IMR-90 (cell line): ENCODE data around the gene NUB1. TPM values are rescaled to one million over a fixed set of nuclear protein-coding genes. Genes with fewer than 3 reads are reported as not detected.

Experiments used
- ATAC-seq: fragments of 200-7000 bp; cut with Tn5 transposase; 2 replicates; pipeline ENCODE4 v1.9.1; 2020; ENCODE audit warnings: low read depth, mild to moderate bottlenecking, moderate library complexity
- BruUV-seq: library from RNA; stranded (reverse); fragments of 400-500 nt; replicated peaks from 2 replicates; lab custom pipeline; 2021; lab: Mats Ljungman, UMichigan
- CTCF ChIA-PET: fragments of 300-600 bp; formaldehyde crosslinking; extraction: SDS; loops from one replicate; lab custom pipeline; 2021; ENCODE audit warnings: antibody characterized with exemption; lab: Yijun Ruan, JAX
- POLR2A ChIA-PET: fragments of 300-600 bp; sonication (Branson Sonifier 250); formaldehyde crosslinking; loops from one replicate; lab custom pipeline; 2022; ENCODE audit warnings: antibody characterized with exemption; ENCODE audit not compliant: unreplicated experiment; lab: Charles Lee
- DNase-seq: peaks from one replicate; pipeline ENCODE4 v3.0.0; 2013
- H2AFZ ChIP-seq: replicated peaks from 2 replicates; pipeline ENCODE3; 2013; ENCODE audit warnings: low read length, mild to moderate bottlenecking; ENCODE audit not compliant: poor library complexity
- H2AK5ac ChIP-seq: 2 replicates; pipeline ENCODE4 v1.6.1; 2013; ENCODE audit warnings: low read depth, low read length, inconsistent platforms
- H2AK9ac ChIP-seq: replicated peaks from 2 replicates; pipeline ENCODE3; 2013; ENCODE audit warnings: mild to moderate bottlenecking, low read depth, low read length, moderate library complexity; ENCODE audit not compliant: poor library complexity
- H2BK120ac ChIP-seq: 2 replicates; pipeline ENCODE4 v1.6.1; 2013; ENCODE audit warnings: low read depth, low read length, inconsistent platforms
- H2BK15ac ChIP-seq: 3 replicates; pipeline ENCODE4 v1.6.1; 2013; ENCODE audit warnings: low read depth, low read length, inconsistent platforms
- H2BK20ac ChIP-seq: 2 replicates; pipeline ENCODE4 v1.6.1; 2013; ENCODE audit warnings: low read depth, mild to moderate bottlenecking, inconsistent platforms, low read length, moderate library complexity
- H2BK5ac ChIP-seq: 2 replicates; pipeline ENCODE4 v1.6.1; 2013; ENCODE audit warnings: mild to moderate bottlenecking, low read depth, low read length, inconsistent platforms; ENCODE audit not compliant: poor library complexity, severe bottlenecking
- H3K14ac ChIP-seq: replicated peaks from 2 replicates; pipeline ENCODE4 v1.6.1; 2013; ENCODE audit warnings: low read depth, low read length, inconsistent platforms
- H3K18ac ChIP-seq: 2 replicates; pipeline ENCODE4 v1.6.1; 2013; ENCODE audit warnings: low read depth, low read length, control low read depth
- H3K23ac ChIP-seq: 2 replicates; pipeline ENCODE4 v1.6.1; 2013; ENCODE audit warnings: low read depth, low read length, inconsistent platforms
- H3K27ac ChIP-seq: 2 replicates; pipeline ENCODE4 v1.5.1; 2013; ENCODE audit warnings: mild to moderate bottlenecking, control low read depth, low read length; ENCODE audit not compliant: insufficient read depth
- H3K27me3 ChIP-seq: 2 replicates; pipeline ENCODE4 v1.6.1; 2013; ENCODE audit warnings: low read length; ENCODE audit not compliant: control insufficient read depth, insufficient read depth
- H3K36me3 ChIP-seq: 2 replicates; pipeline ENCODE4 v1.6.1; 2013; ENCODE audit warnings: low read length, mixed read lengths; ENCODE audit not compliant: control insufficient read depth, insufficient read depth
- H3K4ac ChIP-seq: 2 replicates; pipeline ENCODE4 v1.6.1; 2013; ENCODE audit warnings: low read depth, low read length, inconsistent platforms
- H3K4me1 ChIP-seq: 2 replicates; pipeline ENCODE4 v1.6.1; 2013; ENCODE audit warnings: low read length, mixed read lengths; ENCODE audit not compliant: control insufficient read depth, insufficient read depth
- H3K4me2 ChIP-seq: 2 replicates; pipeline ENCODE4 v1.6.1; 2013; ENCODE audit warnings: low read depth, mild to moderate bottlenecking, control low read depth, low read length, moderate library complexity
- H3K4me3 ChIP-seq: 2 replicates; pipeline ENCODE4 v1.5.1; 2013; ENCODE audit warnings: low read depth, mild to moderate bottlenecking, control low read depth, low read length, moderate library complexity; ENCODE audit not compliant: insufficient read depth
- H3K56ac ChIP-seq: 2 replicates; pipeline ENCODE4 v1.6.1; 2013; ENCODE audit warnings: low read length, inconsistent platforms; ENCODE audit not compliant: insufficient read depth; ENCODE audit errors: extremely low read depth
- H3K79me1 ChIP-seq, 2 experiments: 2 replicates each; pipeline ENCODE4 v1.6.1; 2013; ENCODE audit warnings: low read length in 2 of 2, inconsistent platforms in 1 of 2, low read depth in 1 of 2
- H3K9ac ChIP-seq: 2 replicates; pipeline ENCODE4 v1.6.1; 2013; ENCODE audit warnings: low read depth, low read length, control low read depth
- H3K9me1 ChIP-seq: 2 replicates; pipeline ENCODE4 v1.6.1; 2013; ENCODE audit warnings: low read length, inconsistent platforms; ENCODE audit not compliant: insufficient read depth
- H3K9me3 ChIP-seq: 2 replicates; pipeline ENCODE4 v1.6.1; 2013; ENCODE audit warnings: low read length; ENCODE audit not compliant: control insufficient read depth, insufficient read depth
- H4K20me1 ChIP-seq: 2 replicates; pipeline ENCODE4 v1.6.1; 2013; ENCODE audit warnings: low read length, inconsistent platforms; ENCODE audit not compliant: insufficient read depth
- H4K5ac ChIP-seq: 2 replicates; pipeline ENCODE4 v1.6.1; 2013; ENCODE audit warnings: mild to moderate bottlenecking, low read depth, low read length, control low read depth
- H4K8ac ChIP-seq, 2 experiments: 2 replicates each; pipeline ENCODE4 v1.6.1; 2013; ENCODE audit warnings: low read depth in 2 of 2, low read length in 2 of 2, control low read depth in 1 of 2, inconsistent platforms in 1 of 2
- H4K91ac ChIP-seq: 2 replicates; pipeline ENCODE4 v1.6.1; 2013; ENCODE audit warnings: low read depth, low read length, inconsistent platforms; ENCODE audit not compliant: insufficient read depth
- CHD1 ChIP-seq: IDR thresholded peaks from 2 replicates; pipeline ENCODE4 v1.6.1; 2012; ENCODE audit warnings: low read depth, low read length, improper control_type of control experiment
- MAFK ChIP-seq: IDR thresholded peaks from 2 replicates; pipeline ENCODE4 v1.6.1; 2012; ENCODE audit warnings: low read depth, low read length, improper control_type of control experiment
- POLR2A ChIP-seq: IDR thresholded peaks from 2 replicates; pipeline ENCODE4 v1.6.1; 2012; ENCODE audit warnings: mild to moderate bottlenecking, low read depth, low read length
- WGBS, 2 experiments: methylation state at CpG; one replicate each; pipeline versions ENCODE4 v1.1.5 to v1.1.7; 2013; ENCODE audit warnings: missing lambda C conversion rate in 2 of 2; ENCODE audit not compliant: insufficient read length in 1 of 2; ENCODE audit errors: extremely low coverage in 2 of 2; 5-methylcytosine and 5-hydroxymethylcytosine counted together
- dilution Hi-C: fragments of 300-500 bp; cut with HindIII; formaldehyde crosslinking; loops from one replicate; pipeline ENCODE4 v1.14.3; 2018; ENCODE audit warnings: low sequenced_read_pairs; ENCODE audit not compliant: unreplicated experiment
- in situ Hi-C: fragments of 300-500 bp; cut with MboI; formaldehyde crosslinking; loops from 3 replicates; pipeline ENCODE4 v1.14.3; 2019; ENCODE audit warnings: low sequenced_read_pairs, inconsistent platforms, mixed read lengths
- intact Hi-C: fragments of 100-400 bp; cut with micrococcal nuclease; formaldehyde crosslinking; loops from 2 replicates; pipeline ENCODE4 v1.10.0; 2022
- polyA plus RNA-seq, 3 experiments: library from polyadenylated mRNA; depleted of rRNA; stranded (reverse); fragments of >200 nt; gene quantifications; 2 replicates each; pipeline ENCODE4 v1.2.3, GENCODE V29; 2012; ENCODE audit warnings: low replicate concordance in 1 of 3
- total RNA-seq: library from RNA; depleted of rRNA; stranded (reverse); fragments of >200 nt; gene quantifications from 2 replicates; pipeline ENCODE4 v1.2.3, GENCODE V29; 2012

The NUB1 gene
- total and polyA plus RNA-seq, 2 of the 4 experiments (the other 2 are of a cell fraction): 20.1 to 29.7 TPM

- dilution Hi-C loops (no loop called here), in situ Hi-C loops (no loop called here), intact Hi-C loops (no loop called here)
- ChIA-PET CTCF (no interaction called here), POLR2A (no interaction called here)
- no peak overlapping the region for H2AFZ ChIP-seq
- no peak overlapping the region for H3K9ac ChIP-seq
- 100% methylated on average over 2 of the region's 9 CpGs; no CpG with 5 or more reads in 1 of the 2 experiments for WGBS, 2 experiments
- no peak overlapping the region for H4K8ac ChIP-seq
- no peak overlapping the region for H3K4me3 ChIP-seq
- no peaks in the 10 kb centered on the region for H3K9me3 ChIP-seq
- H2AK9ac ChIP-seq: no peak overlapping the region
- DNase-seq (no peak), ATAC-seq (no peak)
- no peak overlapping the region for H2BK20ac ChIP-seq
- no peak overlapping the region for H4K5ac ChIP-seq
- no peak overlapping the region for H3K56ac ChIP-seq
- no peak overlapping the region for H2BK120ac ChIP-seq
- BruUV-seq: no TSS peak
- no peak overlapping the region for H4K91ac ChIP-seq
- no peak overlapping the region for H2AK5ac ChIP-seq
- H2BK15ac ChIP-seq: no peak overlapping the region
- no peaks in the 10 kb centered on the region for H3K36me3 ChIP-seq
- no peaks in the 10 kb centered on the region for H4K20me1 ChIP-seq
- no peak overlapping the region for H3K4ac ChIP-seq
- H3K14ac ChIP-seq: no peak overlapping the region
- H2BK5ac ChIP-seq: no peak overlapping the region
- no peaks in the 10 kb centered on the region for H3K79me1 ChIP-seq
- H3K23ac ChIP-seq: no peak overlapping the region
- H3K4me1 ChIP-seq: peaks cover 5% of the 10 kb centered on the region; the same call in 1 of the 2 replicates
- H3K18ac ChIP-seq: no peak overlapping the region
- no peak overlapping the region for H3K27ac ChIP-seq
- no peak overlapping the region for H3K4me2 ChIP-seq
- no peak for TF ChIP-seq POLR2A
- no peak for TF ChIP-seq CHD1
- TF ChIP-seq MAFK: no peak
- H3K27me3 ChIP-seq: peaks cover 50% of the 10 kb centered on the region
- 0 out of 2 replicates have a peak, but pooled peaks cover 3% of the 10 kb centered on the region for H3K9me1 ChIP-seq
Observed at GRCh38 chr7:151406886-151407583, 65.4 kb downstream of the NUB1 start.
